Measurements from ENCODE around the gene CCDC85C.

CCDC85C gene

DNA sequence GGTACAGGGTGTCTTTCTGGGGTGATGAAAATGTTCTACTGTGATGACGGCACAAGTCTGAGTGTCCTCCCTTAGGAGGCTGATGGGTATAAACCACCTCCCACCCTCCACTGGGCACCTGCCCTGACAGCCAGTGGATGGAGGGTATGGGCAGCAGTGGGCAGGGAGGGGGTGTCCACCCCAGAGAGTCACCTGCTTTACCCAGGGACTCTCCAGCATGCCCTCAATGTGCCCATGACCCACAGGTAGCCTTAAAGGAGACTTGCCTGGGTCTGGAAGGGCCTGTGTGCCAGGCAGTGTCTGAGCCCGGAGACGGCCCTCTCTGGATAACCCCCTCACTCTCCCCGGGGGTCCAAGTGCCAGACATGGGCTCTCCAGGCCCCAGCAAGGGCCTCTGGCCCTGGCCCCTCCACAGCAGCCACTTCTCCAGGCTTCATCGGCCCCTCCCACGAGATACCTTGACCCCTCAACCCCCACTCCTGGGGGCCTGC is 84.0 kb downstream of the CCDC85C start:
- no peak for DNase-seq

- DNase-seq: no peak
These were observed 84.6 kb downstream of the CCDC85C start for GRCh38 chr14:99519347-99519881.

- DNase-seq: peak; percentile 70
These were observed 85.3 kb downstream of the CCDC85C start for GRCh38 chr14:99518441-99519346.

- no peak for DNase-seq
These were observed 86.2 kb downstream of the CCDC85C start for GRCh38 chr14:99517643-99518381.

DNA sequence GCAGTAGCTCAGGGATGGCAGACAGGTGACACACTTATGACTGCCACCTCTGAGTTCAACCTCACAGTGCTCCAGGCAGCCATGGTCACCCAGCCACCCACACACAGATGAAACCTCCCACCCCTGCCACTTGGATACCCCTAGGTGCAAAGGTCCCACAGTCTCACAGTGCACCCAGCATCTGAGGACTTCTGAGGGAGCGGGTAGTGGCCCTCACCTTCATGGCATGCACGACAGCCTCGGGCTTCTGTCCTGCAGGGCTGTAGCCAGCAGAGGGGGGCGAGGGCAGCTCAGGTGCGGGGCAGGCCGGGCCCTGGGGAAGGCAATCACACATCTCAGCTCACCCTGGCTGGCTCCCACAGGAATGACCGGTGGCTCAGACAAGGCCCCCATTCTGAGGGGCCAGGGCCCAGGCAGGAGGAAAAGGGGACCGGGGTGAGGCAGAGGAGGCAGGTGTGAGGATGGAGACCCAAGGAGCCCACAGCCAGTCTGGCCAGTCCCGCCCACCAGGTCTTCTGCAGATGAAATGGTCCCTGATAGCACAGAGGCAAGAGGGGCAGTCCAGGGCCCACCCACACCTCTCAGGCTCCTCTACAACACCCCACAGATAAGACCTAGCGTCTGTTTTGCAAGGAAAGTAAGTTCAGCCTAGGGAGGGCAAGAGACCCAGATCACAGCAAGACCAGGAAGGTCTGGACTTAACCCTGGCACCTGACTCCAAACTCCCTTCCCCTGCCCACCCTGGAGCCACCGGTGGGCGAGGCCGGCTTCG is 87.0 kb downstream of the CCDC85C start:
- DNase-seq: no peak

DNA sequence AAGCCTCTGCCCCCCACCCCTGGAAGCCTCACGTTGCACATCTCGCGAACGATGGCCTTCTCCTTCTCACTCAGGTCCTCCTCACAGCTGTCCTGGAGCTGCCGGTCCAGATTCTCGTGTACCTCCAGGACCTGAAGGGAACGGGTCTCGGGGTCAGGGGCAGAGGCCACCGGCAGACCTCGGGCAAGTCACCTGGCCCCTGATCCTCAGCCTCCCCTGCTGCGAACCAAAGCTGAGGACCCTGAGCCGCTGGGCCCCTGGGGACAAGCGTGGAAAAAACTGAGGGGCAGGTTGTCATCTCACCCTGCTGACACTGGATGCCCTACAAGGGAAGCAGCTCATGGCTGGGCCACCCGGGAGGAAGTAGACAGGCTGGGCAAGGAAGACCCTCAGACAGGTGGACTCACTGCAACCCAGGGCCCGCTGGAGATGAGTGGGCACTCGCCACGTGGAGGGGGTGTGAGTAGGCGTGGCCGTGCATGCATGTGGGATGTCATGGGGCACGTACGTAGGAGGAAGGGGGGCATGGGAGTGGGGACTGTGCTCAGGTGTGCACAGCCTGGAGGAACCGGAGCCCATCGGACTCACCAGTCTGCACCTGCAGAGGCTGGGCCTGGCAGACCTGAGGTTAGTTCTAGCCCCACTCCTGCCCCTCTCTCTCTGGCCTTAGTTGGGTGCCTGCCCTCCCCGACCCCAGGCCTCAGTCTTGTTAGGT is 87.7 kb downstream of the CCDC85C start:
- no peak for DNase-seq

- DNase-seq: no peak
These were observed 88.5 kb downstream of the CCDC85C start for GRCh38 chr14:99515301-99516155.

DNA sequence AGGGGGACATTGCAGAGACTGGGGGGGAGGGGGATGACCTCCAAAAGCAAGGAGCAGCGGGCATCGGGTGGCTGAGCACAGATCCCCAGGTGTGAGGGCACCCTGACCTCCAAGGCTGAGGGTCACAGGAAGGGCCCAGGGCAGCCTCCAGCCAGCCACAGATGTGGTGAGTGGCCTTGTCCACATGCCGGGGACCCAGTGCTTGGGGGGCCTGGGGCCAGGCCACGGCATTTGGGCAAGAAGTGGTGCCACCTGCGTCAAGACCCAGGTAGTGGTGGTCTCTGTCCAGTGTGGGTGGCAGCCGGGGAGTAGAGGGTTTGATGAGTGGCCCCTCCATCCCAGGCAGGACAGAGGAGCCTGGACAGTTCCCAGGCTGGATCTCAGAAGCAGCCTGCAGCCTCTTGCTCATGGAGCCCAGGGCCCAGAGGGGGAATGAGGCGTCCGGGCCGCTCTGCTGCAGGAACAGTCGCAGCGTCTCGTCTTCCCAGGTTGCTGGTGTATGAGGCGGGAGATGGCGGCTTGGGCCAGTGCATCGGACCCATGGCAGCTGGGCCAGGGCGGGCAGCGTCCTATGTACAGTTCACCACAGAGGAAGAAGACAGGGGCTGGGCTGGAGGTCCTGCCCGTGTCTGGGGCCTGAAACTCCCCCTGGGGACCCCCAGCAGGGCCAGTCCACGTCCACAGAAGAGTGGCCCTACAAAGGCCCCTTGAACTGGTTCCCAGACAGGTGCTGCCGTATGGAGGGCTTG is 89.3 kb downstream of the CCDC85C start:
- DNase-seq: no peak

GRCh38 chr14:99513946-99514551 is 90.0 kb downstream of the CCDC85C start:
- no peak for DNase-seq

GRCh38 chr14:99513183-99513694 is 90.8 kb downstream of the CCDC85C start:
- DNase-seq: no peak

DNA sequence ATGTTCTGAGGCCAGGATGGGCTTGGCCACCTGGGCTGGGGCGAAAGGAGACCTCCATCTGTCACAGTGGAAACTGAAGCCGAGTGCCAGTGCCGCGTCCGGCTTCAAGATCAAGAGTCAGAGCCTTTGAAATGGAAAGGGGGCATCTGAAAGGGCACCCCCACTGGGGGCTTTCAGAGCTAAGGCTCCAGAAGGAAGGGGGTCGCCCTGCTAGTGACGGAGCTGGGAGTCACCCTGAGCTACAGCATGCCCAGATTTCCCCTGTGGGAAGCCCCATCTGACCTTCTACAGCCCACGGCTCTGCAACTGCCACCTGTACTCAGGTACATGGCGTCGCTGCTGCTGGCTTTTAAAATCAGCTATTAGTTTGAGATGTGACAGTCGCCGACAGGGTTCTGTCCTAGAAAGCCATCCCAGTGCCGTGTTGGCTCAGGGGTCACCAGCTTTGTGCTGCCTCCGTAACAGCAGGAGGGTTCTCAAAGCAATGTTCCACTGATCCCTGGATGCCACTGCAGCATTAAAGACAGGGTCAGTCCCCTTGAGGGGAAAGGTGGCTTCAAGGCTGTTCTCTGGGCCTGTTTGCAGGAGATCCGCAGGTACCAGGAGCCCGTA is 91.3 kb downstream of the CCDC85C start:
- DNase-seq: no peak

DNA sequence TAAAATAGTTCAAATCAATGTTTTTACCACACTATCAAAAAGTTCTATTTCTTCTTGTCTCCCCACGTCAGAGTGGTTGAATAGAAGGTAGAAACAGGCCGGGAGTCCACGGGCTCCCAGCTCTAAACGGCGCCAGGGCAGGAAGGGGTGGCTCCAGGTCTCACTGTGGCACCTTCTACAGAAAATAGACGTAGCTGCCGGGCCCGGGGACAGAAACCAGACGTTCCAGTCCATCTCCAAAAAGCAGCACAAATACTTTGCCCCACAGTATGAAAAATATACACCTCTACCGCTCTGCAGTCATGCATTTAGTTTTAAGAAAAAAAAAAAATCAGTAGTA is 91.9 kb downstream of the CCDC85C start:
- no peak for DNase-seq

GRCh38 chr14:99511421-99512109 is 92.4 kb downstream of the CCDC85C start:
- no peak for DNase-seq

GRCh38 chr14:99510556-99511139 is 93.4 kb downstream of the CCDC85C start:
- no peak for DNase-seq

DNA sequence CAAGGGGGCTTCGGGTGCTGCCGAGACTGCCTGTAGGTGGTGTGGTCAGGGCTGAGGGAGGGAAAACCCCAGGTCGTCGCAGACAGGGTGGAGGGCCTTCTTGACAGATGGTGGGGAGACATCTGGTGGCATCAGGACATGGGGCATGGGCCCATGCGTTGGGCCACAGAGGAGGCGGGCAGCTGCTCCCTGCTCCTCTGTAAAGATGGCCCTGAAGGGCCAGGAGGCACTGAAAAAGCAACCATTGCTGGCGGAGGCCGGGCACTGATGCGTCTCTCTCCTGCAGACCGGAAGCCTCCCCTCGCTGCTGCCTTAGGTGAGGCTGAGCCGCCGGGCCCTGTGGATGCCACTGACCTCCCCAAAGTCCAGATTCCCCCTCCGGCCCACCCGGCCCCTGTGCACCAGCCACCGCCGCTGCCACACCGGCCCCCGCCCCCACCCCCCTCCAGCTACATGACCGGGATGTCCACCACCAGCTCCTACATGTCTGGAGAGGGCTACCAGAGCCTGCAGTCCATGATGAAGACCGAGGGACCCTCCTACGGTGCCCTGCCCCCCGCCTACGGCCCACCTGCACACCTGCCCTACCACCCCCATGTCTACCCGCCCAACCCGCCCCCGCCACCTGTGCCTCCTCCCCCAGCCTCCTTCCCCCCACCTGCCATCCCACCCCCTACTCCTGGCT is 94.0 kb downstream of the CCDC85C start:
- DNase-seq: peak; percentile 18

DNA sequence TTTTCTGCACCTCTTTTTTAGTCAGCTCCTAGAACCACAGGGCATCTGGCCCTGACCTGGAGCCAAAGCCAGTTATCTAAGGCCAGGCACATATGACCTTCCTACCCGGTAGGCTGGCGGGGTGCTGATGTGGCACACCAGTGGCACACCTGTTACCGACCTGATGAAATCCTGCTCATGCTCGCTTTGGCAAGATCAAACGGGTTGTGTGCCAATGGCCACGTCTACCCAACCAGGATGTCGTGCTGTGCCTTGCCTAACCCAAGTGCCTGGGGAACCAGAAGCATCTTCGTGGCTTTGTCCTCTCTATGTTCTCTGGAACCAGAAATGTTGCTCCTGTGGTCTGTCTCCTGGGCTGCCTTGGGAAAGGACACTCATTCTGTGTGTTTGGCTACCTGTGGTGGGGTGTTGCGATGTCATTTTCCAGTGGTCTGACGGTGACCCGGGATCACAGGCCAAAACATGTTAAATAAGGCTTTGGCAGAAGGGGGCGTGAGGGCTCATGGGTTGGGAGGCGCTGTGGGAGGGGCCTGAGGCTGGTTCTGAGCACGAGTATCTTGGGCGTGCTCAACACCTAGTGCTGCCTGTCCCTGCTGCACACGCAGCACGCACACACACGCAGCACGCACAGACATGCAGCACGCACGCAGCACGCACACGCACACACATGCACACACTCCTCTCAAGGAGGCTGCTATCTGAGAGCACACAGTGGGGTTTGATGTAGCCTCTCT is 94.9 kb downstream of the CCDC85C start:
- peak; percentile 12 for DNase-seq

Measured in NCI-H82 (cell line).